Cardiac fibroblast (primary cell): ENCODE results near the gene CCDC30.

ENCODE experiments used
- DNase-seq, 2 donors: peaks; one replicate each; pipeline versions ENCODE4 v3.0.0 to v3.0.0-alpha.2; 2010; ENCODE audit warnings: low read depth in 2 of 2
- H3K4me3 ChIP-seq, 2 donors: replicated peaks in 1 of 2; 1 replicate in 1 of 2; 2 replicates in 1 of 2; pipeline ENCODE4 v1.5.1; 2011; ENCODE audit warnings: low read depth in 2 of 2, low read length in 2 of 2, mild to moderate bottlenecking in 2 of 2, moderate library complexity in 1 of 2
- TF ChIP-seq, protein P1 (sequence below): IDR thresholded peaks from one replicate; pipeline ENCODE4 v1.5.1; 2011; ENCODE audit warnings: low read depth, mild to moderate bottlenecking, low read length, inconsistent platforms

Gene CCDC30

DNA sequence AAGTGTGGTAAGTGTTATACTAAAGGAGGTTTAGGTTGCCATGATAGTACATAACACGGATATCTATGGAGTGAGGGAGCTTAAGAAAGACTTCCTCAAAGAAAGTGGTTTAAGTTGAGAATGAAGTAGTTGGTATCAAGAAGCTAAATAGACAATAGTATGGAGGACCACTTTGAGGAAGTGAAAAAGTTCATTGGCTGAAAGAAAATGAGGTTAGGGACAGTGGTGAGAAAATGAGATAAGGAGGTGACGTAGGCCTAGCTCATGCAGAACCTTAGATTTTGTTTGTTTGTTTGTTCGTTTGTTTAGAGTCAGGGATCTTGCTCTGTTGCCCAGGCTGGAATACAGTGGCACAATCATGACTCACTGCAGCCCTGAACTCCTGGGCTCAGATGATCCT lies 122.9 kb downstream of the CCDC30 start:
- no peak for DNase-seq
- no peak overlapping the region for H3K4me3 ChIP-seq
- TF ChIP-seq, protein P1, sequence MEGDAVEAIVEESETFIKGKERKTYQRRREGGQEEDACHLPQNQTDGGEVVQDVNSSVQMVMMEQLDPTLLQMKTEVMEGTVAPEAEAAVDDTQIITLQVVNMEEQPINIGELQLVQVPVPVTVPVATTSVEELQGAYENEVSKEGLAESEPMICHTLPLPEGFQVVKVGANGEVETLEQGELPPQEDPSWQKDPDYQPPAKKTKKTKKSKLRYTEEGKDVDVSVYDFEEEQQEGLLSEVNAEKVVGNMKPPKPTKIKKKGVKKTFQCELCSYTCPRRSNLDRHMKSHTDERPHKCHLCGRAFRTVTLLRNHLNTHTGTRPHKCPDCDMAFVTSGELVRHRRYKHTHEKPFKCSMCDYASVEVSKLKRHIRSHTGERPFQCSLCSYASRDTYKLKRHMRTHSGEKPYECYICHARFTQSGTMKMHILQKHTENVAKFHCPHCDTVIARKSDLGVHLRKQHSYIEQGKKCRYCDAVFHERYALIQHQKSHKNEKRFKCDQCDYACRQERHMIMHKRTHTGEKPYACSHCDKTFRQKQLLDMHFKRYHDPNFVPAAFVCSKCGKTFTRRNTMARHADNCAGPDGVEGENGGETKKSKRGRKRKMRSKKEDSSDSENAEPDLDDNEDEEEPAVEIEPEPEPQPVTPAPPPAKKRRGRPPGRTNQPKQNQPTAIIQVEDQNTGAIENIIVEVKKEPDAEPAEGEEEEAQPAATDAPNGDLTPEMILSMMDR, result no peak

DNA sequence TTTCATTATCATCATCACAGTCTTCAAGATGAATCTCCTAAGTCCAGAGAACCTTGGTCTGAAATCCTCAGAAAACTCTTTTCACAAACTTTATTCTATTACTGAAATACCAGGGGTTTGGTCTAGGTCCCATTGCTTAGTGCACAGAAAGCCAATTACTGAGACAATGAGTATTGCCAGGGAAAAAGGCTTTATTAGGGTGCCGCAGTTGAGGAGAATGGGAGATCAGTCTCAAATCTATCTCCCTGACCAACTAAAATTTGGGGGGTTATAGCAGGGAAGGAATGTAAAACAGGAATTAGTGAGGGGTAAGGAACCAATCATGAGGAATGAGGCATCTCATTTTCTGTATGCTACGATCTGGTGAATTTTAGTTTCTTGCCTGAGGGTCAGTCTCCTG lies 124.7 kb downstream of the CCDC30 start:
- no peak for DNase-seq
- TF ChIP-seq, protein P1, result no peak
- no peak overlapping the region for H3K4me3 ChIP-seq

DNA sequence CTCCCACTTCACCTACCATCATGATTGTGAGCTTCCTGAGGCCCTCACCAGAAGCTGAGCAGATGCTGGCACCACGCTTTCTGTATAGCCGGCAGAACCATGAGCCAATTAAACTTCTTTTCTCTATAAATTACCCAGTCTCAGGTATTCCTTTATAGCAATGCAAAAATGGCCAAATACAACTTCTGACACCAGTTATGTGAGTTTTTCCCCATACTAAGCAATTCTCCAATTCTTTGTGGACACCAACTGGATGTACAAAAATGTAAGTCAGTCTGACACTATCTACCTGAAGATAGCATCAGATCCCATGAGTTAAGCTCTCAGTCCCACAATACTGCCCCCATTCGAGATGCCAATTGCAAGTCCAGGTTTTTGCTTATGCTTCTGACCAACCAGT lies 129.7 kb downstream of the CCDC30 start:
- TF ChIP-seq, protein P1, result no peak

DNA sequence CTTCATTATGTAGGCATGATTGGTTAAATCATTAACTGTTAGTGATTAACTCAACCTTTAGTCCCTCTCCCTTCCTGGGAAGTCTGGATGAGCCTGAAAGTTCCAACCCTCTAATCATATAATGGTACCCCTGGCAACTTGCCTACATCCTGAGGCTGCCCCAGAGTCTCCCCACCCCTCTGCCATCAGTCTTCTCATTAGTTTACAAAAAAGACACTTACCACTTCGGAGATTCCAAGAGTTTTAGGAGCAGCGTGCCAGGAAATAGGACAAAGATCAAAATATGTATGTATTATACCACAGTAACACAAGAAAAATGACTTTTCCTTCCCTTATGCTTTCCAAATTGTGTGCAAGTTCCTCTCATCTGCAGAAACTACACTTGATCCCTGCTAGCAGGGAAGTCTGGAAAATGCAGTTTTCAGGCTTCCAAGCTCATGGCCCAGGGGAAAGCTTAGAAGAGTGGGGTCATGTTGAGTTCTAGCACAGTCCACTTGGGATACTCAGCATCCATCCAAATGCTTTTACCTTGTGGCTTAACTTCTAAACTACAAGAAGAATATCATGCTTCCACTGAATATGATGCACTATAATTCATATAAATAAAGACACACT lies 130.5 kb downstream of the CCDC30 start:
- TF ChIP-seq, protein P1, result no peak

More for the DNA sequence above, 129.7 kb downstream of the CCDC30 start:
- no peak for DNase-seq
- no peak overlapping the region for H3K4me3 ChIP-seq

DNA sequence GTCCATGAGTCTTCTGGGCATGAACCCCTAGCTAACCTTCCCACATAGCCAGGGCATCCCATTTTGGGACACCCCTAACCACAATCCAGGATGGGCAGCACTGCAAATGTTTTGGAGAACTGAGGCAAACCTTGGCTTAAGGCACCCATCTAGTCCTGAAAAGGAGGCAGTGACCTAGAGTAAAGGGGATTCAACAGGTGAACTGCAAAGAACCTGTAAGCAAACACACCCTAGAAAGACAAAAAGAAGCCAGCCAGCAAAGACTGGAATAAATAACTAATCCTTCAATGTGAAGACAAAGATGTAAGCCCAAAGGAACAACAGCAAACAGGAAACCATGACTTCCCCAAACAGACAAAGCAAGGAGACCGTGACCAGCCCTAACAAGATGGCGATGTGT lies 138.4 kb downstream of the CCDC30 start:
- TF ChIP-seq, protein P1, result no peak
- DNase-seq, result no peak
- H3K4me3 ChIP-seq, result no peak overlapping the region

More for the DNA sequence above, 130.5 kb downstream of the CCDC30 start:
- no peak overlapping the region for H3K4me3 ChIP-seq
- no peak for DNase-seq

DNA sequence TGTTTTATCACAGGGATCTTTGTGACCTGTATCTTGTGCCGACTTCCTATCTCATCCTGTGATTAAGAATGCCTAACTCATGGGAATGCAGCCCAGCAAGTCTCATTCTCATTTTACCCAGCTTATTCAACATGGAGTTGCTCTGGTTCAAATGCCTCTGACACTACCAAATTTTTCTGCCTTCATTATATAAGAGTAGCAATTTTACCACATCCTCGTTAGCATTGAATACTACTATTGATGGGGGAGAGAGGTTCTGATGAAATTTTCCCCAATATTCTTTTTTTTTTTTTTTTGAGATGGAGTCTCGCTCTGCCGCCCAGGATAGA lies 150.7 kb downstream of the CCDC30 start:
- TF ChIP-seq, protein P1, result no peak
- H3K4me3 ChIP-seq, result no peak overlapping the region

DNA sequence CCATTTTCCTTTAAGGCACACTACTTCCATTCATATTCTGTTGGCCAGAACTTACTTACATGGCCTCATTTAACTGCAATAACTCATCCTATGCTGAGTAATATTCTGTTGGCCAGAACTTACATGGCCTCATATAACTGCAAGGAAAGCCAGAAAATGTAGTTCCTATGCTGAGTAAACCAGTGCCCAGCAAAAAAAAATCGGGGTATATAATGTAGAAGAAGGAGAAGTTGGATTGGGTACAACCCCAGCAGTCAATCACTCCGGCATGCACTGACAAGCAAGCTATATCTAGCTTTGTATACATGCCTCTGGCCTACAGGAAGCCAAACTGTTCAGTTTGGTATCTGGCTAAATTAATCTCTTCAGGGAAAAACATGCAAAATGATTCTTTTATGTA lies 155.8 kb downstream of the CCDC30 start:
- H3K4me3 ChIP-seq, result no peak overlapping the region
- no peak for DNase-seq
- TF ChIP-seq, protein P1, result no peak

More for the DNA sequence above, 150.7 kb downstream of the CCDC30 start:
- DNase-seq, result no peak
